GM19452 (cell line): ENCODE results near the gene SLC30A4.
A peak's percentile ranks its signal among the peaks of the same experiment; 100 is the strongest.
"Not testable (repeated sequence)": the region's sequence is repeated elsewhere in the genome, so short reads cannot be mapped to it uniquely, and the experiment has no call there.

Source experiments
- ATAC-seq: cut with Tn5 transposase; IDR thresholded peaks from one replicate; pipeline ENCODE4 v1.9.1; 2021; ENCODE audit not compliant: unreplicated experiment

SLC30A4 gene, protein sequence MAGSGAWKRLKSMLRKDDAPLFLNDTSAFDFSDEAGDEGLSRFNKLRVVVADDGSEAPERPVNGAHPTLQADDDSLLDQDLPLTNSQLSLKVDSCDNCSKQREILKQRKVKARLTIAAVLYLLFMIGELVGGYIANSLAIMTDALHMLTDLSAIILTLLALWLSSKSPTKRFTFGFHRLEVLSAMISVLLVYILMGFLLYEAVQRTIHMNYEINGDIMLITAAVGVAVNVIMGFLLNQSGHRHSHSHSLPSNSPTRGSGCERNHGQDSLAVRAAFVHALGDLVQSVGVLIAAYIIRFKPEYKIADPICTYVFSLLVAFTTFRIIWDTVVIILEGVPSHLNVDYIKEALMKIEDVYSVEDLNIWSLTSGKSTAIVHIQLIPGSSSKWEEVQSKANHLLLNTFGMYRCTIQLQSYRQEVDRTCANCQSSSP

DNA sequence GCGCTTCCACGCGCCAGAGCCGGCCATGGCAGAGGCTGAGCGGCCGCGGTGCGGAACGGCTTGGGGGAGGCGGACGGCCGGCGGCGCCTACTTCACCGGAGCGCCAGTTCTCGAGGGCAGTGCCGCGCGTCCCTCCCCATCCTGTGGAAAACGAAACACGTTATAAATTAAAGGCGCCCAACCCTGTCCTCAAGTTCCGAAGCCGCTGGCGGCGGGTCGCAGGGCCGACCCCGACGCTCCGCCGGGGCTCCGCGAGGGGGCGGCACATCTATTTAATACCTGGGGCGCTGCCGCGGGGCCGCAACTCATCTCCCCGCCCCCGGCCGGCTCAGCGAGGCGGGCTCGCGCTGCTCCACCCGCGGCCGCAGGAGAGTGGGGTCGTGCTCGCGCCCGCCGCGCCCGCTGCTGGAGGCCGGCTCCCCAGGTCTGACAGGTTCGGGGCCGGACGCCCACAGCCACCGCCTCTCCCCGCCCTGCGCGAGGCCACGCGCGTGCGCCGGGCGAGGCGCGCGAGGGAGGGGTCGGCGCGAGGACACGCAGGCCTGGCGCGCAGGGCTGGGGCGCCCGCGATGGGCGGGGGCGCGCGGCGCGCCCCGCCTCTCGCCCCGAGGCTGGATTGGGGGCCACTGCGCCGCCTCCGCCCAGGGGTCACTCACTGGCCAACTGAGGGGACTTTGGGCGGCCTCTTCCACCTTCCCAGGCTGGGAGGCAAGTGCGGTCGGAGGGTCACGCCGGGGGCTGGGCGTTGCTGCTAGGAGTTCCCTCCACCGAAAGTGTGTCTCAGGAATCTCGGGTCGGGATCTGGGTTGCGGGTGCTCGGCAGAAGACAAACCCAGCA is at the start of gene SLC30A4:
TSS of gene SLC30A4 (minus strand) at position 428 of the 838 bp plus-strand sequence. CDS start at position 27, 401 bp downstream.
- peak; percentile 73 for ATAC-seq

DNA sequence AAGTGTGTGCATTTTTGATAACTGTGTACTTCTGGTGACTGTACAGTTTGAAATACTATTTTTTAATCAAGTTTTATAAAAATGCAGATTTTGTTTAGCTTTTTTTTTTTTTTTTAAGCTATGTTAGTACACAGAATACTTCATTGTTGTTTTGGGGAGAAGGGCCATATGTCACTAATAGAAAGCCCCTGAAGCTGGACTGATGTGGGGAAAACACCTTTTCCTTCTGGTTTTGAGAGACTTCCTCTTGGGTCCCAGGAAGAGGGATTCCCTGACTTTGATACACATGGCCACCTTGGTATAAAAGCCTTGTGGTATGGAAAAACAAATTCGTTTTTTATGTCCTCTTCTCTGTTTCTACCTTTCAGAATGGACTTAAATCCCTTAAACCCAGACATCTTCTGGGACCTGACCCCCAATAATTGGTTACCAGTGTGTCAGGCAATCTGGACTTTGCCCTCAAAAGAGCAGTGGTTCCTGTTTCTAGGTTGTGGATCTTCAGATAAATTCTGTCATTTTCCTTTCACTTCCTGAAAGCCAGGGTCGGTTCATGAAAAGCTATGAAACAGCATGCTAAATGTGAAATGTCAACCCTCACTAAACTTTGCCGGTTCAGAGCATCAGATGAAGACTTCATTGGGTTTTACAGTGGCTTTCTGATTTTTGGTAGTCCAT is 33.5 kb upstream of the SLC30A4 start:
- ATAC-seq = no peak

DNA sequence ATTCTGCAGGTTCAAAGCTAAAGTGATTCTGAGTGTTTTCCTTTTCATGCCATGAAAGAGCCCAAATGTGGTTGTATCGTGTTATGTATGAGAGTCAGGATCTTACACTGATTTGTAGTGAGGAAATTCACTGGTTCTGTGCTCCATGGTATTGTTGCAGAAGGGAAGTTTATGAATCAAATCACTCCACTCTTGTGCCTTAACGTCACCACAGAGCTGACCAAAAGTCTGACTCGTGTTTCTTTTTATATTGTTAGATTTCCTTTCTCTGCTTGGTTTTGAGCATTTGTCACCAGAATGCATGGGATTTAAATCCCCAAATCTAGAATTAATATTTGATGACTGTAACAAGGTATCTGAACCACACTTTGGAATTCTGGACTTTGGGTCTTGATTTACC is 29.1 kb upstream of the SLC30A4 start:
- ATAC-seq = no peak

DNA sequence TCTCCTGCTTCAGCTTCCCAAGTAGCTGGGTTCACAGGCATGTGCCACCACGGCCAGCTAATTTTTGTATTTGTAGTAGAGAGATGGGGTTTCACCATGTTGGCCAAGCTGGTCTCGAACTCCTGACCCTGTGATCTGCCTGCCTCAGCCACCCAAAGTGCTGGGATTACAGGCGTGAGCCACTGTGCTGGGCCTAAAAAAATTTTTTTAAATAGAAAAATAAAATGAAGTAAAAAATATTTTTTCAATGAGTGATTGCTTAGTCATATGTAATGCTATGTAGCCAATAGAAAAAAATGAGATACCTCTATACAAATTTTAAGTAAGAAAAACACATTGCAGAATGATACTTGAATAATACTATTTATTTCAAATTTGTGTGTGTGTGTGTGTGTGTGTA is 27.9 kb upstream of the SLC30A4 start:
- no peak for ATAC-seq

DNA sequence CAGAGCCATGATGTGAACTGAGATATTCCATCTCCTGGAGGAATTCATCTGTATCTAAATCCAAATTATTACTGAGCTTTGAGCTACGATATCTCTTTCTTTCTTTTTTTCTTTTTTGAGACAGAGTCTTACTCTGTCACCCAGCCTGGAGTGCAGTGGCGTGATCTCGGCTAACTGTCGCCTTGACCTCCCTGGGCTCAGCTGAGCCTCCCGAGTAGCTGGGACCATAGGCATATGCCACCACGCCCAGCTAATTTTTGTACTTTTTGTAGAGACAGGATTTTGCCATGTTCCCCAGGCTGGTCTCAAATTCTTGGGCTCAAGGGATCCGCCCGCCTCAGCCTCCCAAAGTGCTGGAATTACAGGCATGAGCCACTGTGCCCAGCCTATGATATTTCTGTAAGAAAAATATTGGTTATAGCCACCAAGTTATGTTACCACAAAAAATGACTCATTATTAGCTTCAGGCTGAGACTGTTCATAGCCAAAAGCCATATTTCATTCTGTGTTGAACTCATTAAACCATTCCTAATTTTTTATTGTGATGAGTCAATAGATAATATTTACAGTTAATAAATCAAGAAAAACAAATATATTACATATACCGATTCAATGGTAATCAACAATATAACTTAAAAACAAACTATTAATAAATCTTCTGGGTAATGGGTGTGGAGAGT is 27.1 kb upstream of the SLC30A4 start:
- no peak for ATAC-seq

DNA sequence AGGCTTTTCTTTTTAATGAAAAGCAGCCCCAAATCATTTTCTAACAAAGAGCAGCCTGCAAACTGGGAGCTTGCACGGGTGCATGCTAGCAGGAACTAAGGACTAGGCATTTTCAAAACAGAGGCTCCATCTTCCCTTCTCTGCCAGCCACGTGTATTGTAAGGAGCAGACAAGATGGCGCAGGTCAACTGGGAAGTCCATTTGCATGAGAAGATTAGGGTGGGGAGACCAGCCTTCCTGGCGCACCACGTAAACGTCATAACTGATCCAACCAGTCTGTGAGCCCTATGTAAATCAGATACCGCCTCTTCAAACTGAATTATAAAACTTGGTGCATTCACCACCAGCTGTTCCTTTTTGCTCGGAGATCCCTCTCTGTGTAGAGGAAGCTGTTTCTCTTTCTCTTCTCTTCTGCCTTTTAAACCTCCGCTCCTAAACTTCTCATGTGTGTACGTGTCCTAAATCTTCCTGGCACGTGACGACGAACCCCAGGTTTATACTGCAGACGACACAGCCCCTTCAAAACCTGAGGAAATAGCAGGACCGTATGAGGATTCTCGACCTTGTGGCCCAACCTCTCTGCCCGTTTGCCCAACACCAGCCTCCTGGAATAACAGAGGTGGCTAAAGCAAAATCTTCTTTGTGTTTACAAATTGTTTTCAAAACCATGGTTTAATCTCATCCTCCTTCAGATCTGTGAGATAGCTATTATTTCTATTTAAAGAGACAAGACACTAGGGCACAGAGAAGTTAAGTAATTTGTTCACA is 26.4 kb upstream of the SLC30A4 start:
- no peak for ATAC-seq

DNA sequence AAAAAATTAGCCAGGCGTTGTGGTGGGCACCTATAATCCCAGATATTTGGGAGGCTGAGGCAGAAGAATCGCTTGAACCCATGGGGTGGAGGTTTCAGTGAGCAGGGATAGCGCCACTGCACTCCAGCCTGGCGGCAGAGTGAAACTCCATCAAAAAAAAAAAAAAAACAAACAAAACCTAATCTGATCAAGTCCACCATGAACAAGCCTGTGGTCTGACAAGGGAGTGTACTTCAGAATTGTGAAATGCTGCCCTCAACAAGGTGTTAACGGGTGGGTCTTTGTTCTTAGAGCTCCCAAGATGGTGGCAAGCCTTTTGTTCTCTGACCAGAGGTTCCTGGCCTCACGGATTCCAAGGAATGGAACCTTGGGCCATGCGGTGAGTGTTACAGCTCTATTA is 24.2 kb upstream of the SLC30A4 start:
- ATAC-seq = no peak

DNA sequence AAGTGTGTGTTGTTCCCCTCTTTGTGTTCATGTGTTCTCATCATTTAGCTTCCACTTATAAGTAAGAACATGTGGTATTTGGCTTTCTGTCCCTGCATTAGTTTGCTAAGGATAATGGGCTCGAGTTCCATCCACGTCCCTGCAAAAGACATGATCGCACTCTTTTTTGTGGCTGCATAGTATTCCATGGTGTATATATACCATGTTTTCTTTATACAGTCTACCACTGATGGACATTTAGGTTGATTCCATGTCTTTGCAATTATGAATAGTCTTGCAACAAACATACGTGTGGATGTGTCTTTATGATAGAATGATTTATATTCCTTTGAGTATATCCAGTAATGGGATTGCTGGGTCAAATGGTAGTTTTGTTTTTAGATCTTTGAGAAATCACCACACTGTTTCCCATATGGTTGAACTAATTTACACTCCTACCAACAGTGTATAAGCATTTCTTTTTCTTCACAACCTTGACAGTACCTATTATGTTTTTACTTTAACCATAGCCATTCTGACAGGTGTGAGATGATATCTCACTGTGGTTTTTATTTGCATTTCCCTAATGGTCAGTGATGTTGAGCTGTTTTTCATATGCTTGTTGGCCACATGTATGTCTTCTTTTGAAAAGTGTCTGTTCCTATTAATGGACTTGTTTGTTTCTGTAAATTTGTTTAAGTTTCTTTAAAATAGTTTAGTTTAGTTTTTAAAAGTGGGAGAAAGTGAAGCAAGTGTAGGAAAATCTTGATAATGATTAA is 21.9 kb upstream of the SLC30A4 start:
- ATAC-seq = peak; percentile 58

DNA sequence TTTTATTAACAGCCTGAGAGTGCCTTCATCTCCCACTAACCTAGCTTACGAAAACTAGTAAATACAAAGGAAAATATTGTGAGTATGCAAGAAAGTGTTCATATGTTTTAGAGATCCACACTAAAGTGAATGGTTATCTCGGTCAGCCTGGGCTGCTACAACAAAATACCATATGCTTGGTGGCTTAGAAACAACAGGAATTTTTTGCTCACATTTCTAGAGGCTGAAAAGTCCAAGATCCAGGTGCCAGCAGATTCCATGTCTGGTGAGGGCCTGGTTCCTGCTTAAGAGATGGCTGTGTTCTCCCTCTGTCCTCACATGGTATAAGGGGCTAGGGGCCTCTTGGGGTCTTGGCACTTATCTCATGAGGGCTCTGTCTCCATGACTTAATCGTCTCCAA is 20.5 kb upstream of the SLC30A4 start:
- no peak for ATAC-seq

DNA sequence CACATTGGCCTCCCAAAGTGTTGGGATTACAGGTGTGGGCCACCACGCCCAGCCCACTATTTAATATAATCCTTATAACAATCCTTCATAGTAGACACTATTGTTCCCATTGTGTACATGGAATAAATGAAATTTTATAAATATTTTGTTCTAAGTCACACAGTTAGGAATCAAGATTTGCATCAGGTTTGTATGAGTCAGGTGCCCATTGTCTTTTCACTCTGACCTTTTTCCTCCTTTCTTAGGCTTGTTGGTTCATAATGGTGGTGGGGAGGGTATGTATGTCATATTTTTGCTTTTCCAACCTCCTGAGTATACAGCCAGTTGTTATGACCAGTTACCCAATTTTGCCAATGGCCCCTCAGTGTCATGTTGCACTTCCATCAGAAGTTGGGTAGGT is 18.0 kb upstream of the SLC30A4 start:
- ATAC-seq = no peak

DNA sequence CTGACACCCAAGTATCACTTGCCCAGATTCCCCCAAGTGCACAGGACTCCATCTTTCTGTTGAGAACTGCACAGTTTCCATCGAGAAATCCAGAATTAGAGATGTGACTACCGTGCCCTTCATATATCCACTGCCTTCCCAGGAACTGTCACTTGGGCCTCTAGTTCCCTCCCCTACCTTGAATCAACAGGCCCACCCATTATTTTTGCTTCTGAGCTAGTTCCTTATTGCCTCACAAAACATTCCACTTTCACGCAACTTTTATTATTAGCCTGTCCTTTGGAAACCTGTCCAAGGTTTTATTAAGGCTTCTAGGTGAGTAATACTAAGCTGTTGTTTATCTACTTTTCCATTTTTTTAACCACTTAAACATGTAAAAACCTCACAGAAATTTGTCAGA is 17.1 kb upstream of the SLC30A4 start:
- no peak for ATAC-seq

DNA sequence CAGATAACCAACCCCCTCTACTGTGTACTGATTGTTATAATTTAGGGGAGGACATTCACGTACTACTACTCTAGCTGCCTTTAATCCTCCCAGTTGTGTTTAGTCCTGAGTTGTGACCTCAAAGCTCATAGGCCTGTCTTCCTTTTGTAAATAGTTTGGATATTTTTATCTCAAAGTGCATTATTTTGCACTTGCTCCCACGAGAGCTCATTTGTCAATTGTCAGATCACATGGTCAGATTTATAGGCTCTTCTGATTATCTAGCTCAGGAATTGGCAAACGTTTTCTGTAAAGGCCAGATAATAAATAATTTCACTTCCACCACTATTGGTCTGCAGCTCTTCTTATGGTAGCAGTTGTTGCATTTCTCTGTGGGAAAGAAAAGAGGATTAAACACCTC is 14.4 kb upstream of the SLC30A4 start:
- no peak for ATAC-seq

DNA sequence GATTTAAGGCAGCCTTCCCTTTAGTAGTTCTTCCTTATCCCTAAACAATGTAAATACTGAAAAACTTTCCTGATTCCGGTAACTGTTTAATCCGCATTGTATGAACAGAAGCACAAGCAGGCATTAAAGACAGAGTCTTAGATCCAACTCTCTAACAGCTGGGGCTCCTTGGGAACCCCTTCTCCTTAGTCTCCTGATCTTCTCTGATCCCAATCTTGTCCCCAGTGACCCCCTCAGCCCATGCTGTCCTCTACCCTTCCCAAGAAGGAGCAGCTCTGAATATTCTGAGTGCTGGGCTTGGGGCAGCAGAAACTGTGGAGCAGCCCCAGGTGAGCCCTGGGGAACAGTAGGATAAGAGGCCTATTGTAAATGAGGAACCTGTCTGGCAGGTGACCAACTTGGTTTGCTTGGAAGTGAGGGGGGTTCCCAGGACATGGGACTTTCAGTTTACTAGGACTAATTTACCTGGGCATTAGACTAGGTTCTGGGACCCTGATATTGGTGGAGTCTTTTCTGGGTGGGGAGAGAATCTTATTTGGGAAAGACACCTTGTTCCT is 13.0 kb upstream of the SLC30A4 start:
- ATAC-seq = no peak

DNA sequence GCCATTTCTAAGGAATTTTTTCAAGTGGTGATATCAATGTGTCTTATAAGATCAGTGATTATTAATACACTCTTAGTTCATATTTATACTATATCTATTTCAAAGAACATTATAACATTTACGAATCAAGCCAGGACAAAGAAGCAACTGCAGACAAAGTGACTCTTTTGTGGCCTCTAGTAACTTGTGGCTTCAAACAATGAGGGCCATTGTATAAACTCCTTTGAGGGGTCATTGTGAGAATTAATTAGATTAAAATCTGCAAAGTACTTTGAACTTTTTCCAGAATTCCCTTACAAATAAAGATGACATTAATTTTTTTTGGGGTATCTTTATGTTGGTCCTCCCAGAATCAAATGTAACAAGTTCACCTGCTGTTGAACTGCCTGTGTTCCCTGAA is 12.3 kb upstream of the SLC30A4 start:
- no peak for ATAC-seq

DNA sequence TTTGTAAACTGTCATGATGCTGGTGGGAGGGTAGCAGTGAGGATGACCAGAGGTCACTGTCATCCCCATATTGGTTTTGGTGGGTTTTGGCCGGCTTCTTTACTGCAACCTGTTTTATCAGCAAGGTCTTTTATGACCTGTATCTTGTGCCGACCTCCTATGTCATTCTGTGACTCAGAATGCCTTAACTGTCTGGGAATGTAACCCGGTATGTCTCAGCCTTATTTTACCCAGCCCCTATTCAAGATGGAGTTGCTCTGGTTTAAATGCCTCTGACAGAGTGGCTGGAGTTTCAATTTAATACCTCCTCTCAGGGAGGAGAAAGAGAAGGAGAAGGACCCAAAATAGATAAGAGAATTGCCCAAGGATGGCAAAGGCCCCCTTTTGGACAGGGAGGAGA is 10.3 kb upstream of the SLC30A4 start:
- ATAC-seq = not testable (repeated sequence)

DNA sequence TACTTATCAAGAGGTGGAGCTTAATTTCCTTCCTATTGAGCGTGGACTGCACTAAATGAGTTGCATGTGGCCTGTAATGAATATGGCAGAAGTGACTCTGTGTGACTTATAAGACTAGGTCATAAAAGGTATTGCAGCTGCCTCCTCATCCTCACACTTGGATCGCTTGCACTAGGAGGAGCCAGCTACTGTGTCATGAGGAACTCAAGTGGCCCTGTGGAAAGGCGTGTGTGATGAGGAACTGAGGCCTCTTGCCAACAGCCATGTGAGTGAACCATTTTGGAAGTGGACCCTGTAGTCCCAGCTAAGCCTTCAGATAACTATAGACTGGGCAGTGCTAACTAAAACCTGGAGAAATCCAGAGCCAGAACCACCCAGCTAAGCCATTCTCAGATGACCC is 7.1 kb upstream of the SLC30A4 start:
- no peak for ATAC-seq

DNA sequence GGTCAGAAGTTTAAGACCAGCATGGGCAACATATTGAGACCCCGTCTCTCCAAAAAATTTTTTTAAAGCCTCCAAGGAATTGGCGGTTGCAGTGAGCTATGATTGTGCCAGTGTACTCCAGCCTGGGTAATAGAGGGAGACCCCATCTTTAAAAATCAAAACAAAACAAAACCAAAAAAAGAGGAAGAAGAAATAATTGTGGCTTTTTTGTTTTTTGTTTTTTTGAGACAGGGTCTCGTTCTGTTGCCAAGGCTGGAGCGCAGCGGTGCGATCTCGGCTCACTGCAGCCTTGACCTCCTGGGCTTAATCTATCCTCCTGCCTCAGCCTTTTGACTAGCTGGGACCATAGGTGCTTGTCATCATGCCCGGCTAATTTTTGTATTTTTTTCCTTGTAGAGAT is 4.5 kb upstream of the SLC30A4 start:
- ATAC-seq = no peak

DNA sequence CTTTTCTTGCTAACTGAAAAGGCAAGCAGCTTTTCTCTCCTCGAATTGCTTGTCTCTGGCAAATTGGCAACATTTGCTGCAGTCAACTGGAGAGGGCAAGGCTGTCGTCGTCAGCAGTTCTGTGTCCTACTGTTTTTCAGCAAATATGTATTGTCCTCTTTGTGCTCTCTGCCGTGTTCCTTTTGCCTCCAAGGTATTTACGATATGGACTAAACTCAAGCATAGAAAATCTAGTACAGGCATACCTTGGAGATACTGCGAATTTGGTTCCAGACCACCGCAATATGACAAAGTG is 558 bp upstream of the SLC30A4 start:
- no peak for ATAC-seq

DNA sequence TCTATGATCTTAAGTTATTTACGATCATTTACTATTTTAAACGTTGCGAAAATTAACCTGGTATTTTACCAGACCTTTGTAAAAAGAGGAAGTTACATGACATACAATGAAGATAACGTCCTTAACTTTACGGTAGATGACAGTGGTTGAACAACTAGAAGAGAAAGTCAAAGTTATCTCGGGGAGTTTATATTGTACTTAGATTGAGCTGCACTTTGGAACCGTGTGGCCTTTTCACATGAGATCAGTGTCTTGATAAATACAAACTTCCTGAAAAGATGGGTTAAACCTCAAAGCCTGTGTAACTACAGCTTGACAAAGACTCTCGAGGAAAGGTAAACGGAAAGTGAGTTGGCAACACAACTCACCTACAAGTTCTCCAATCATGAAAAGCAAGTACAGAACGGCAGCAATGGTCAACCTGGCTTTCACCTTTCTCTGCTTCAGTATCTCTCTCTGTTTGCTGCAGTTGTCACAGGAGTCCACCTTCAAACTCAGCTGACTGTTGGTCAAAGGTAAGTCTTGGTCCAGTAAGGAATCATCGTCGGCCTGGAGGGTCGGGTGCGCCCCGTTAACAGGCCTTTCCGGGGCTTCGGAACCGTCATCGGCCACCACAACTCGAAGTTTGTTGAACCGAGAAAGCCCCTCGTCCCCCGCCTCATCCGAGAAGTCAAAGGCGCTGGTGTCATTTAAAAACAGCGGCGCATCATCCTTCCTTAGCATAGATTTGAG is 793 bp downstream of the SLC30A4 start:
- no peak for ATAC-seq
